ENCODE results near the gene ETS1.

The ETS1 gene

GRCh38 chr11:128594226-128594625 is 6.9 kb upstream of the ETS1 start:
- DNase-seq (ENCODE audit: low read depth in 2 of 3, low spot score in 1 of 3): no peak

DNA sequence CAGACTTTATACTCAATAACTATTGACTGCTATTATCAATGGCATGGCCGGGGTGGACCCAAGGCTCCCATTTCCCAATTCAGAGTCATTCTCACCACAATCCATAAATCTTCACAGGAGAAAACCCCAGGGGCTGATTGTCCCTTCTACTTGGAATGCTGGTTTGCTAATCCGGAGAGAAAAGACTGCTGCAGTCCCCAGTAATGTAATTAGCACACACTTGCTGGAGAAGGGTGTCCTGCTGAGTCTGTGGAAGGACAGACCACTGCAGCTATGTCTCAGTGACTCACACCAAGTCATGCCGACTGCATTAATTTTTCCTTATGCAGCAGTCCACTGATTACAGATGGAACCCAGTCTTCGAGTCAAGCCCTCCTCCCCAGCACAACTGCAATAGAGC is 5.9 kb upstream of the ETS1 start:
- DNase-seq (ENCODE audit: low read depth in 2 of 3, low spot score in 1 of 3): no peak

- no peak for DNase-seq (ENCODE audit: low read depth in 2 of 3, low spot score in 1 of 3)
These were observed 5.1 kb upstream of the ETS1 start for GRCh38 chr11:128592454-128592853.

GRCh38 chr11:128590587-128590986 is 3.2 kb upstream of the ETS1 start:
- DNase-seq (ENCODE audit: low read depth in 2 of 3, low spot score in 1 of 3): no peak

DNA sequence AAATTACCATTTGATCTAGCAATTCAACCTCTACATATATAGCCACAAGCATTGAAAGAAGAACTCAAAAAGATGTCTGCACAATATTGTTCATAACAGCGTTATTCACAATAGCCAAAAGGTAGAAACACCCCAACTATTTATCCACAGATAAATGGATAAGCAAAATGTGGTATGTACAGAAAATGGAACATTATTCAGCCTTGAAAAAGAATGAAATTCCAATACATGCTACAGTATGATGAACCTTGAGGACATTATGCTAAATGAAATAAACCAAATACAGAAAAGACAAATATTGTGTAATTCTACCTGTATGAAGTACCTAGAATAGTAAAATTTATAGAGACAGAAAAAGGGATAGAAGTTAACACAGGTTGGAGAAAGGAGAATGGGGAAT is 2.6 kb upstream of the ETS1 start:
- DNase-seq (ENCODE audit: low read depth in 2 of 3, low spot score in 1 of 3): no peak

DNA sequence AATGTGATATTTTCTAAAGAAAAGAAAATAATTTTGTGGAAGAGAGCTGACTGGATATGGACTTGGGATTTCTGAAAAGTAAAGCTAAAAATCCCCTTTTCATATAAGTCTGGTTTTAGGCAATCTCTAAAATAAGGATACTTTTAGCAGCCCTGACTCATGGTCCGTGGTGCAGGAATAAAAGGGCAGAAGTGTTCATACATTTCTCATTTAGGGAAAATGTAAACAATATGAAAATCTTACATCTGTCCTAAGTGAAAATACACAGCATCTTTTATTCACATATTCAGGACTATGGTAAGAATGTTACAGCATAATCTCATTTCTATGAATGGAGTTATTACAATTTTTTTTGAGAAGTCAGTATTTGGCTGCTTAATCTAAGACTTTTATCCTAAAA is 735 bp upstream of the ETS1 start:
- DNase-seq (ENCODE audit: low read depth in 2 of 3, low spot score in 1 of 3): no peak

- no peak for DNase-seq (ENCODE audit: low read depth in 2 of 3, low spot score in 1 of 3)
These were observed 669 bp downstream of the ETS1 start for GRCh38 chr11:128586689-128587088.

GRCh38 chr11:128585498-128586238 is 1.7 kb downstream of the ETS1 start:
- no peak for DNase-seq (ENCODE audit: low read depth in 2 of 3, low spot score in 1 of 3)

DNA sequence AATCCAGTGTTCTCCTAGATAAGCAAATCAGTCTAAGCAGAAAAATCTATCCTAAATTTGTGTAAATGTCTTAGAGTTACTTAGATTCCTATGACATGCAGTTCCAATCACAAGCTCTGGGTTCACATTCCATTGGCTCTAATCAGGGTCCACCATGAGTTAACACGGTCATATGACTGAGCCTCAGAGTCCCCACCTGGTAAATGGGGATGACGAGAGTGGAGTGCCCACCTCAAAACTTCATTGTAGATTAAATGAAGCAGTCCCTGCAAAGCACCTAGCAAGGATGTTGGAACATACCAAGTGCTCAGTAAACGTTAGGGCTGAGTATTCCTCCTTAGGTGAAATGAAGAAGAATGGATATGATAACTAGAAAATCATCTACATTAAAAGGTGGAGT is 3.1 kb downstream of the ETS1 start:
- no peak for DNase-seq (ENCODE audit: low read depth in 2 of 3, low spot score in 1 of 3)

DNA sequence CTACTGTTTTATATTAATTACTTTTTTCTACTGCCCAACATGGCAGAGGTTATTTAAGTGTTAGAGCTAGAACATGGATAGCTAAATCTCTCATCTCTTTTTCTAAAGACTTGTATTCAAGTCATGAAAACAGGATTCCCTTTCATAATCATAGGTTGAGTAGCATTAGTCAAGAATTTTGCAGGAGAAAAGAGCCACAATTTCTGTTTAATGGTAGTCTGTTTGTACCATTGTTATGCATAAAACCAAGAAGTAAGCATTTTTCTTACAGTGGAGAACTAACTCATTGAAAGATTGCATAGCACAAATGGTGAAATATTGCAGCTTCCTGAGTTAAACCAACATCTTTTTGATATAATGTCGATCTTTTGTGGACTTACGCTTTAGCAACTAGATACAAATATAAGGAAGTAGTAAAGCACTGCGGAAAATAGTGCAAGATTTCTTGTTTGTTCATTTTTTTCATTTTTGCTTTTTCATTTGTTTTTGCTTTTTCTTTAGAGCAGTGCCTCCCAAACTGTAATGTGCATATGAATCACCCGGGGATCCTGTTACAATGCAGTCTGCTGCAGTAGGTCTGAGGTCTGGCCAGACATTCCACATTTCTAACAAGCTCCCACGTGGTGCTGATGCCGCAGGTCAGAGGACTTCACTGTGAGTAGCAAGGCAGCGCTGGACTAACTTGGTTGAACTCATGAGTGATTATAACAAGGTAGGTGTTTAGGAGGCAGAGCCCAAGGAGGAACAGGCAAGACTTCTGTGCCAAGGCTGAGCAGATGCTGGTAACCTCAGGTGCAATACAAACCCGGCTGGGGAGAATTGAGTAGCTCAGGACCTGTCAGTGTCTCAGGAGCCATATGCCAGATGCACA is 4.6 kb downstream of the ETS1 start:
- no peak for DNase-seq (ENCODE audit: low read depth in 2 of 3, low spot score in 1 of 3)

DNA sequence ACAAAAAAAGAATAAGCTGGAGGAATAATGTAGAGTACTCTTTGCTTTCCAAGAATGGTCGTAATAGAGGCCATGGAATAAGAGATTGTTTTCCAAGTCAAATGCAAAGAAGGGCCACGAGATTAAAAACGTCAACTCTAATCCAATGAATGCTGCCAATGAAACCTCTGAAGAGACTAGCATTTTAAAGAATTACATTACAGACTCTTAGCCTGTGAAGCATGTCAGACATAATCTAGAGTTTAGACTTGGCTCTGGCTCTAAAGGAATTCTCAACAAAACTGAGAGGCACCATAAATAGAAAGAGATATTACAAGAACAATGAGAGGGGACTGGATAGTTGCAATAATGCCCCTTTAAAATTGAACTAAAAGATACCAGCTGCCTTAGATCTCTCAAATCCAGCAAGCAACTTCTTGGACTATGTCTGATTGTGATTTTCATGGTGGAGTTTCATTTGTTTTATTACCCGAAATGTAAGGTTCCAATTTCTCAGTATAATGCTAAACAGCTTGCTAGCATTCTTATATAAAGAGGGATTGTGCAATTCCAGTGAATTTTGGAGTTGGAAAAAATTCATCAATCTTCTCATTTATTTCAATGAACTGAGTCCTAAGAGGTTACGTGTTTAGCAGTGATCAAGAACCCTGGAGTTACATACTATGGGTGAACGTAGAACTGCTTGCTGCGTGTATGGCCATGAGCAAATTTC is 5.6 kb downstream of the ETS1 start:
- no peak for DNase-seq (ENCODE audit: low read depth in 2 of 3, low spot score in 1 of 3)

DNA sequence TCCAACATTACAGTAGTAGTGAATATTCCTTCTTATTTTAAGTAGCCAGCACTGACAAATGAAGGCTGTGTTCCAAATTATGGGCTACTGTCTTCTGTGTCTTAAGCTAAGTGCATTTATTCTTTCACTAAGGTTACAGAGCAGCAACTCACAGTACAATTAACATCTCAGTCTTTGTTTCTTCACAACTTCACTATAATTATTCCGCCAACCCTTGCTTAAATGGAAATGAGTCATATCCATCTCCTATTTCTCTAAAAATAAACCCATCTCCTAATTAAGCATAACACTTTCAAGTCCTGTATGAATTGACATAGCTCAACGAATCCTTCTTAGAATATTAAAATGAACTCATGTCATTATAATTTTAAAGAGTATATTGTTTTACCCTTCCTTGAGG is 6.7 kb downstream of the ETS1 start:
- DNase-seq (ENCODE audit: low read depth in 2 of 3, low spot score in 1 of 3): no peak

DNA sequence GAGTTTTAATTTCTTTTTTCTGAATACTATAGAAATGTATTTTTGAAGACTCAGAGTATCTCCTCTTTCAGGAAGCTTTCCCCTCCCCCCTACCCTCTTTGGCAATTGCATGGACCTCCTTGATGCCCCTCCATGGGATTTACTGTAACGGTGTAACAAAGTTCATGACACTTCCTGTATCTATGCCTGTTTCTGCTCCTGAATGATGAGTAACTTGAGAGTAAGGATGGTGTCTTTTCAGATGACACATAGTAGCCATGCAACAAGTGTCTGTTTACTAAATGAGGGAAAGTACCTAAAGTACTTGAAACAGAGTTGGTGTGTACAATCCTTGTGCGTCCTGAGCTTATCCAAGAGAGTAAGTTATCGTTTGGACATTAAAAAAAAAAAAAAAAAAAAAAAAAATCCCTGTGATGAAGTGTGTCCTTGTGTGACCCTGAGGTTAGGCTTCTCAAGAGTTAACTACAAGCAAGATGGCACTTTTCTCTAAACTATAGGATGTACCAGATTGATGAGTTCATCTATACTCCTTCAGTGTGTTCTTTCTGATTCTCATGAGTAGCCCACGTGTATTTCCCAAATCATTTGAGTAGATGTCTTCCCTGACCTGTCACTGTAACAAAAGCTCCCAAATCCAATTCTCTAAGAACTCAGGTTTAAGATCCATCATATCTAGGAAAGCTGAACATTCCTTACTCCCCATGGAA is 7.4 kb downstream of the ETS1 start:
- no peak for DNase-seq (ENCODE audit: low read depth in 2 of 3, low spot score in 1 of 3)

DNA sequence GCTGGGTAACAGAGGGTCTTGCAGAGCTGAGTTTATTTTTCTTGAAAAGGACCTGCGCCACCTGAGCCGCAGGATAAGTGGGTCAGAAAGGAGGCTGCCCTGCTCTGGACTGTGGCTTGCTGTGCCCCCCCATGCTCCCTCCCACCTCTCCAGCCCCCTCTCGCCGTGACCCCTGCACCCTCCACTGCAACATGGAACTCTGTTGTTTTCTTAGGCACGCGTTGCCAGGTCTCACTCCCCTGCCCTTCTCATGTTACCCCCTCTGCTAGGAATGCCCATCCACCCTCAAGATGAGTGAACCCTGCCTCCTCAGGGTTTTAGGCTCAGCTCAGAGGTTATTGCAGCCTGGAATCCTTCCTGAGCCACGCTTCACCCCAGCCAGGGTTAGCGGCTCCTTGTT is 10.8 kb downstream of the ETS1 start:
- no peak for DNase-seq (ENCODE audit: low read depth in 2 of 3, low spot score in 1 of 3)

DNA sequence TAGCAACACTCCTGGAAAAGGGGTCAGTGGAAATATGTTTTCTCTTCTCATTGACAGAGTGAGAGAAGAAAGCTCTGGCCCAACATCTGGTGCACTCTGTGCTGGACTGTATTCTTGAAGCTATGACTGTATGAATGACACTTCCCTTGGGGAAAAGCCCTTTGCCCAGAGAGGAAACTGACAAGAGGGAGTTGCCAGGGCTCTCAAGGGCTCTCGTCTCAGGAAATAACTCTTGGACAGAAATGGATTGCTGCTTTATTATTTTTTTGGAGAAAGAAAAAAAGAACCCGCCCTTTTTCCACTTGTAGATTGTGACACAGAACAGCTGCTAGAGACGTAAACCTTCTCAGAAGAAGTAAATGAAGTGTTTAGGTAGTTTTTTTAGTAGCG is 11.4 kb downstream of the ETS1 start:
- no peak for DNase-seq (ENCODE audit: low read depth in 2 of 3, low spot score in 1 of 3)

- no peak for DNase-seq (ENCODE audit: low read depth in 2 of 3, low spot score in 1 of 3)
These were observed 12.0 kb downstream of the ETS1 start for GRCh38 chr11:128575174-128575960.

GRCh38 chr11:128574576-128575011 is 12.8 kb downstream of the ETS1 start:
- no peak for DNase-seq (ENCODE audit: low read depth in 2 of 3, low spot score in 1 of 3)

- DNase-seq (ENCODE audit: low read depth in 2 of 3, low spot score in 1 of 3): no peak
These were observed 13.7 kb downstream of the ETS1 start for GRCh38 chr11:128573638-128574037.

DNA sequence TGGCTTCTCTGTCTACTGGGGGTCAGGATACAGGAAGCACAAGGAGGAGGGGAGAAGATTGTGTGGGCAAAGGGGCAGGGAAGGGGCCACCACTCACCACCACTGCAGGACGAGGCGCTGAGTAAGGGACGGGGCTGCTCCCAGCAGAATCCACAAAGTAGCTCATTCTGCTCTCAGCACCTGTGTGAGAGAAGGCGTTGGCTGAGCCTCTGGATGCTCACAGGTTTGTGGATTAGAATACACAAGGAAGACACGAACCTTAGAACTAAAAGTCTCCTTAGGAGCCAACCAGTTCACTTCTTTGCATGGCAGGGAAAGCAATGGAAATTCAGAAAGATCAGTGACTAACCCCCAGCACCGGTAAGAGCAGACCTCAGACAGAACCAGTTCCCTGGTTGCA is 14.4 kb downstream of the ETS1 start:
- DNase-seq (ENCODE audit: low read depth in 2 of 3, low spot score in 1 of 3): no peak

GRCh38 chr11:128570632-128571031 is 16.7 kb downstream of the ETS1 start:
- no peak for DNase-seq (ENCODE audit: low read depth in 2 of 3, low spot score in 1 of 3)

DNA sequence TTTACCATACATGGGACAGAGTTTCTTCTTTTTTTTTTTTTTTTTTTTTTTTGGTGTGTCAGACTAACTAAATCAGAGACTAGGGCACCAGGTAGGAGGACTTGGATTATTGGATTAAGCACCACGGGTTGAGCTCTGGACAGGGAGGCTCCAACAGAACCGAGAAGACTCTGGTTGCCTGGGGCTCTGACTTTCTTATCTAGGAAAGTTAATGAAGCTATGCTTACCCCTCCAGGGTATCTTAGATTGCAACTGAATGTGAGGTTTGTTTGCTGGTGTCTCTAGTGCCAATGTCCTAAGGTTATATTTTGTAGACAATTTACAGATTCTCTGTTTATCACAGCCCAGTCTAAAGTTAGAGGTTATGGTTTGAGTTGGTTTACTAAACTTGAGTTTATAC is 18.1 kb downstream of the ETS1 start:
- DNase-seq (ENCODE audit: low read depth in 2 of 3, low spot score in 1 of 3): no peak
